NCI-H1092 treated with DMSO at 0.1 percent for 48 hours (cell line): ENCODE results near the gene GFAP.

ENCODE experiments used
- DNase-seq: peaks from one replicate; lab custom pipeline; 2025; lab: John Stamatoyannopoulos, UW

The GFAP gene

DNA sequence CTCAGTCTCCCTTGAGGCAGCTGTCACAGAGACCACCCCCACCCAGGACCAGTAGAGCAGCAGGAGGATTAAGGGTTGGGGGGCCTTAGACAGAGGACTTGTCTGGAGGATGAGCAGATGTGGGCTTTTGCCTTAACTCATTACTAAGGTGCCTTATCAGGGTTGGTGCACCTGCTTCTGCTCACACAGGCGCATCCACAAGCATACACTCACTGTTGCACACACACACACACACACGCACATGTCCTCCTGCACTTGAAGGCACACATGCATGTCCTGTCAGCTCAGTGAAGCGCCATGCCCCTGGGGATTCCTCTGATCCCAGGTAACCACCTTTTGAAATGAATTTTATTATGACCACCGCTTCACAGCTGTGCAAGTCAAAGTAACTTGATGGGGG lies 1.2 kb downstream of the GFAP start:
- no peak for DNase-seq

DNA sequence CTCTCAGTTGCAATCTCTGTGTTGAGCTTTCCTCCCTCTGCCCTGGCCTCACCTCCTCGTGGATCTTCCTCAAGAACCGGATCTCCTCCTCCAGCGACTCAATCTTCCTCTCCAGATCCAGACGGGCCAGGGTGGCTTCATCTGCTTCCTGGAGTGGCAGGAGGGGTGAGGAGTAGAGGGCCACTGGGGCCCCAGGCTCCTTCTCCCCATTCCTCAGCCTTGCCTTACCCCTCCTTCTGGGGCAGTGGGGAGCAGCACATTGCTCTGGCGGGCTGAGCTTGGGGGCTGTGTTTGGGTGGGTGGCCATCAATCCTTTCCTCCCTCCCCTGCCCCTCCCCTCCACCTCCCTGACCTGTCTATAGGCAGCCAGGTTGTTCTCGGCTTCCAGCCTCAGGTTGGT lies 1.6 kb downstream of the GFAP start:
- DNase-seq = no peak

DNA sequence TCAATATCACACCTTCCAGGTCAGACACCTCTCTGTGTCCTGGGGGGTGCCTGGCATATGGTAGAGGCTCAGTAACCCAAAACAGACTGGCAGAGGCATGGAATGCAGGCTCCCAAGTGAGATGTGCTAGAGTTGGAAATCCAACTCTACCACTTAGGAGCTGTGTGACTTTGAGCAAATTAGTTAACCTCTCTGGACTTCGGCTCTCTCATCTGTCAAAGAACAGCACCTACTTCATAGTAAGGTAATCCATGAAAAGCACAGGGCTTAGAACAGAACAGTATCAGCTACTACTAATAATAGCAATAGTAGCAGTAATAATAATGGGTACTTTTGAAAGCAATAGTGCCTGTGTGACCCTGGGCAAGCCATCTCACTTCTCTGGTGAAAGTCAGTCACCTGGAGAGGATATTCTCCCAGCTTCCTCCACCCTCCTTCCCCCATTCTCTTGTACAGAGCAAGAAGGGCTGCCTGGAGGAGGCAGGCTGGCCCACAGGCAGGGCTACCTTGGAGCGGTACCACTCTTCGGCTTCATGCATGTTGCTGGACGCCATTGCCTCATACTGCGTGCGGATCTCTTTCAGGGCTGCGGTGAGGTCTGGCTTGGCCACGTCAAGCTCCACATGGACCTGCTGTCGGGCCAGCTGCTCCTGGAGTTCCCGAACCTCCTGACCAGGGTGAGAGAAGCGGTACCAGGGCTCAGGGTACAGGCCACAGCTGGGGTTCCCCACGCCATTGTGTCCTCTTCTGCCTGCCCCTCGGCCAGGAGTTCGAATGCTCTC lies 2.3 kb downstream of the GFAP start:
- DNase-seq = no peak

DNA sequence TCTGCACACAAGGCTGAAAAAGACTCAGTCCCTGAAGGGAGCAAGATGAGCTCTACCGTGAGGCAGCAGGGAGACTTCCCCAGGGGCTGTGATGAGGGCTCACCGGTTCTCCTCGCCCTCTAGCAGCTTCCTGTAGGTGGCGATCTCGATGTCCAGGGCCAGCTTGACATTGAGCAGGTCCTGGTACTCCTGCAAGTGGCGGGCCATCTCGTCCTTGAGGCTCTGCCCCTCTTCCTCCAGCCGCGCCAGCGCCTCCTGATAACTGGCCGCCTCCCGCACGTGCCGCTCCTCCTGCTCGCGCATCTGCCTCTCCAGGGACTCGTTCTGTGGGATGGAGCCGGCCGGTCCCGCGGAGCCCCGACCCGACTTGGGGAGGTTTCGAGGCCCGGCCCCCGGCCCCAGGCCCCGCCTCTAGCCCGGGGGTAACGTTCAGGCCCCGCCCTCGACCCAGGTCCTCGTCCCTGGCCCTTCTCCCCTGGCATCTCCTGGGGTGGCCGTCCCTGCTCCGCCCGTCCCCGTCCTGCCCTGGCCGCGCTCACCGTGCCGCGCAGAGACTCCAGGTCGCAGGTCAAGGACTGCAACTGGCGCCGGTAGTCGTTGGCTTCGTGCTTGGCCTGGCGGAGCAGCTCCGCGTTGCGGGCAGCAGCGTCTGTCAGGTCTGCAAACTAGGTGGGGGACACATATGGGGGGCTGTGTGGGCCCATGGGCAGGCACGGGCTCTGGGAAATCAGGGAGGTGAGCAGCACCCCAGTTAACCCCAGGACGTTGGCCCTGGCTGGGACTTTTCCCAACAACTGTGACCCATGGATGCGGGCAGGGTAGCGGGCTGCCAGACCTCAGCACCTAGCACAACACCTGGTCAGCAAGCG lies 3.9 kb downstream of the GFAP start:
- DNase-seq = peak; percentile 46

DNA sequence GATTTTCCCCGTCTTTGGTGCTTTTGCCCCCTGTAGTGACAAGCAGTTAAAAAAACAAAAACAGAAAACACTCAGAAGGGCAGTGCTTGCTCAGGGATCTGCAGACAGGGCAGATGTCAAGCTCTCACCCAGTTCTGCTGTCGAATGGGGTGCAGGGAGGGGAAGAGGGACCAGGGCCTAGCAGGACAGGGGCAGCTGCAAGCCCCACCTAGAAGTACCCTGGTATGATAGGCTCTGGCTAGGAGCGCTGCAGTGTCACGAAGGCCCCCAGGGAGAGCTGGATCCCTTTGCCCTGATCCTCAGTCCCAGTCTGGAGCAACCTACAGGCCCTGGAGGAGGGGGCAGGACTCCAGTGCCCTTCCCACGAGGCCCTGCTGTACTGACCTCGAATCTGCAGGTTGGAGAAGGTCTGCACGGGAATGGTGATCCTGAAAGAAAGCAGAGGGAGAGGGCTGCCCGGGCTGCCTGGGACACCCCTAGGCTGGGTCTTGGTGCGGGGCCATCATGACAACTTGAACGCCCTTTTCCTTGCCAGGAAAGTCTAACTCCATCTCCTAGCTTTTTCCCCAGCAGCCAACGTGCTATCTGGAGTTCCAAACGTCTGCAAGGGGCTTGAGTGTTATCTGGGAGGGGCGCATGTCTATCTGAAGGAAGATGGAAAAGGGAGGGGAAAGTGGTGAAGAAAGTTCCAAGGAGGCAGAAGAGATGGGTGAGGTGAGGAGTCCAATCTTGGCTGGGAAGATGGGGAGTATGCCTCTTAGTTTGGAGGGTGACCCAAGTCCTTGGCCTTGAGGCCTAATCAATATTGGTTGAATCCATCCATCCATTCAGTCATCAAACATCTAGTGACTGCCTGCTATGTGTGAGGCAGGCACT lies 4.8 kb downstream of the GFAP start:
- no peak for DNase-seq

DNA sequence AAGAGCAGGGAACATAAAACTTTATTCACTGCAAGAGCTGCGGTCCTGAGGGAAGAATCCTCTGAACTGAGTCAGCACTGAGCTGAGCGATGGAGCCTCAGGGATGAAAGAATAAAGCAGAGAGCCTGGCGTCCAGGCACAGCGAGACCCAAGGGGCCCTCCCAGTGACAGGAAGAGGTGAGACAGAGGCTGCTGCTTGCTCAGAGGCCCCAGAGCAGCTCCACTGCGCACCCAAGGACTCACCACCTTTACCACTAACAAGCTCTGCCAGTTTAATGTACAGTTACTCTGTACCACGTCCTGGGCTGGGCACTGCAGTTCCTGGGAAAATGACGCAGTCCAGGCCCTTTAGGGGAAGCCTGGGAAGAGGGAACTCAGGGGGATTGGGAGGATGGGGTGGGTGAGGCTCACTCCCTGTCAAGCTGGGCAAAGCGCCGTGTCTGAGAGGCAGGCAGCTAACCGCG lies 5.6 kb downstream of the GFAP start:
- no peak for DNase-seq

DNA sequence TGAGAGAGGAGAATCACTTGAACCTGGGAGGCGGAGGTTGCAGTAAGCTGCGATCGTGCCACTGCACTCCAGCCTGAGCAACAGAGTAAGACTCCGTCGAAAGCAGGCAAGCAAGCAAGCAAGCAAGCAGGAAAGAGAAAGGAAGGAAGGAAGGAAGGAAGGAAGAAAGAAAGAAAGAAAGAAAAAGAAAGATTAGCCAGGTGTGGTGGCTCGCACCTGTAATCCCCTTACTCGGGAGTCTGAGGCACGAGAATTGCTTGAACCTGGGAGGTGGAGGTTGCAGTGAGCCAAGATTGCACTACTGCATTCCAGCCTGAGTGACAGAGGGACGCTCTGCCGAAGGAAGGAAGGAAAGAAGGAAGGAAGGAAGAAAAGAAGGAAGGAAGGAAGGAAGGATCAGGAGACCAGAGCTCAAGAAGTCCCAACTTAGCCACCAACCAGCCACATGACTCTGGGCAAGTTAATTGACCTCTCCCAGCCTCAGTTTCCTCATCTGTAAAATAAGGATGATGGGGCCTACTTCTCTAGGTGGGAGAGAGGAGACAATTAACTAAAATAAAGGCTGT lies 6.5 kb downstream of the GFAP start:
- no peak for DNase-seq

DNA sequence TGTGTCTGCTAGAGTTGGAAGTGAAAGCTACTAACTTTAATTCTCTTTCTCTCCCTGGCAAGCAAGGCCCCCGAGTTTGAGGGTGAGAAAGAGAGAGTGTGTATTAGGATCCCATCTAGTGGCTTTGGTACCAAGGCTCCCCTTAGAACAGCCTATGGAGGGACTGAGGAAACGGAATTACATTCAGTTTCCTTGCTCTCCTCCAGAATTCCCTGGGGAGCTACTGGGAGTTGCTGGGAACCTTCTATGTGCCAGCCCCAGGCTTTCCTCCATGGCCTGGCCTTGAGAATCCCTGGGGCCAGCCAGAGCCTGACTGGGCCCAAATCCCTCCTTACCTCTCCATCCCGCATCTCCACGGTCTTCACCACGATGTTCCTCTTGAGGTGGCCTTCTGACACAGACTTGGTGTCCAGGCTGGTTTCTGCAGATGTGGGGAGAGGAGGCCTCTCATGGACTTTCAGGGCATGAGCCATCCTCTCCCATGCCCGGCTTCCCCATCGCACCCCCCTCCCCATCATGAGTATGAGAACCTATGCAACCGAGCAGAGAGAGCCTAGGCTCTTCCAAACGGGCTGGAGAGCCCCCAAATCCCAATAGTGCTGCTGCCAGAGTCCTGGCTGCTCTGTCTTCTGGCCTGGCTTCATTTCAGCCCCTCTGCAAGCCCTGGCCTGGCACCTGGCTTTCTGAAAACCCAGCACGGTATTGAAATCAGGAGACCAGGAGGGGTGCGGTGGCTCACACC lies 7.4 kb downstream of the GFAP start:
- DNase-seq = no peak

DNA sequence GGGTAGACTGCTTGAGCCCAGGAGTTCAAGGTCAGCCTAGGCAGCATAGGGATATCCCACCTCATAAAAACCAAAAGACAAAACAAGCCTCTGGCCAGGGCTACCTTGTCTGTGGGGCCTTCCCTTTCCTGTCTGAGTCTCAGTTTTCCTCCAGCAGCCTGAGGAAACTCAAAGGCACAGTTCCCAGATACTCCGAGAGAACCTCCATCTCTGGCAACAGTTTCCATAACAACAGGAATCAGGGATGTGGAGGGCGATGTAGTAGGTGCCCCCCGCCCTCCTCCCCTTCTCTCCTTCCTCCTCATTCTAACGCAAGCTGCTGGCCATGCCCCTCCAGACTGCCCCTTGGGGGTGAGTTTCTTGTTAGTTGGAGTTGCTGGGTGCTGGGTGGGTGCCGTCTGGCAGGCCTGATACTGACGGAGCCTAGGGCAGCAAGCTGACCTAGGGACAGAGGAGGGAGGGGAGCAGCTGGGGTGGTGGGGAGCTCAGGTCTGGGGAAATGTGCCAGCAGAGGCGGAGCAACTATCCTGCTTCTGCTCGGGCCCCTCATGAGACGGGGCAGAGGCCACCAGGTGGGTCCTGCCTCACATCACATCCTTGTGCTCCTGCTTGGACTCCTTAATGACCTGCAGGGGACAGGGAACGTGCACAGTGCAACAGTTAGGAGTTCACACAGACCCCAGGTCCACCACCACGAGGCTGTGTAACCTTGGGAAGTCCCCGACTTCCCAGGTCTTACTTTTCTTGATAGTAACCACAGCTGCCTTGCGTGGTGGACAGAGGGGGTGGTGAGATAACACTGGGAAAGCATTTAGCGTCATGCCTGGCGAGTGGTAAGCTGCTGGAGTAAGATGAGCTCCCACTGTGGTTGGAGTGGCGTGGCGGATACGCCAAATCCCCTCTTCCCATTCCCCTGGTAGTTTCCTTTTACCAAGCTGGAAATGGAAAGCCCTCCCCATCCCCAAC lies 8.3 kb downstream of the GFAP start:
- no peak for DNase-seq

DNA sequence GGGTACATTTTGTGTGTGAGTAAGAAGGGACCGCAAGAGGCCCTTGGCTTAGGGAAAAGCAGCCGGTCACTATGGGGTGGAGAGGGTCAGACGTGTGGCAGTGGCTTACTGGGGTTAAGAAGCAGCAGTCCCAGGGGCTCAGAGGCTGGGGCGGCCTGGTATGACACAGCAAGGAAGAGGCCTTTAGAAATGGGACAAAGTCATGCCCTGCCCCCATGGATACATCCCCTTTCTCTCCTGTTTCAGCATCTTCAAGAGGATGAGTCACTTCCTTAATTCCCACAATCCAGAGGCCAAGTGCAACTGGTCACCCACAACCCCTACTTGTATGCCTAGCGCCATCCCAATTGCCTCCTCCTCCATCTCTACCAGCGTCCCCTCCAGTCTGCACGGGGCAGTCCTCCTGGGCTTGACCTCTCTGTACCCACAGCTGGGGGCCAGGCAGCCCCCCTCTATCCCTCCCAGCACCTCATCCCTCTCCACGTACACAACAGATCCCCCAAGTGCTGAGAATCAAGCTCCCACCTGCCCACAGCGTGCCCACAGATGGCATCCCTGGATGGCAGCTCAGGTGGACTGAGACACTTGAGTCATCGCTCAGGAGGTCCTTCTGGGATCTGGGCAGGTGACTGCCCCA lies 9.2 kb downstream of the GFAP start:
- DNase-seq = no peak

DNA sequence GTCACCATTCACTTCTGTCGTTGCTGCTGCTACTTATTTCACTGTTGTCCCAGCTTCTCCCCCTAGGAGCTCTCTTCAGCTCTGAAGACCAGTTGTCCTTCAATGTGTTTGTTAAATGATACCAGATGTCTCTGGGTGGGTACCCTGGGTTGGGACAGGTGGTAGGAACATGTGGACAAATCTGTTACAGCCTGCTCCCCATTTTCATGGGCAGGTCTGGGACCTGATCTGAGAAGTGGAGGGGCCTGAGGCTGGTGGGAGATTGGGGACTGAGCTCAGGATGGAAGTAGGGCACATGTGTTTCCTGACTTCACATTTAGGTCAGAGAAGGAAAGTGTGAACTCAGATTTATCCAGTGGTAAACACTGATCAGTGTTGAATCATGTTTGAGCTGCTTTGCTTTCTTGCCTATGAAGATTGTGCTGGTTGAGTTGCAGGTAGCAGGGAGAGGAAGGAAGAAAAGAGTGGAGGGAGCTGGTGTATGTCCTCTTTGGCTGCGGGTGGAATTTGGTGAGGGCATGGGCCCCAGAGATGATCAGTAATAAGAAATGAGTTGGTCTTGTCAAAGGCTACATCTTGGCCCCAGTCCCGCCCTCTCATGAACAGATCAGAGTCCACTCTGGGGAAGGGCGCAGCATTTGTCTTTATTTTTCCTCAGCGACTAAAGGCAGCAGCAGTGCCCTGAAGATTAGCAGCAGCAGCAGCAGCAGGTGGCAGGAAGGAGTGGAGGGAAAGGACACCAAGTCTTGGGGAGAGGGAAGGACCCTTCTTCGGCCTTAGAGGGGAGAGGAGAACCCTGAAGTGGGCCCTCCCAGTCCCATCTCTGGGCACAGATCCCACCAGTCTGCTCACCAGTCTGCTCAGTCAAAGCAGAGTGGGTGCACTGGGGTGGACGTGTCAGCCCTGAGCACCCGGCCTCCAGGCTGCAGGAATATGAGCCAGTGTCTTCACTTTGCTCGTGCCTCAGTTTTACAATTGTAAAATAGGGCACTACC lies 10.0 kb downstream of the GFAP start:
- no peak for DNase-seq

DNA sequence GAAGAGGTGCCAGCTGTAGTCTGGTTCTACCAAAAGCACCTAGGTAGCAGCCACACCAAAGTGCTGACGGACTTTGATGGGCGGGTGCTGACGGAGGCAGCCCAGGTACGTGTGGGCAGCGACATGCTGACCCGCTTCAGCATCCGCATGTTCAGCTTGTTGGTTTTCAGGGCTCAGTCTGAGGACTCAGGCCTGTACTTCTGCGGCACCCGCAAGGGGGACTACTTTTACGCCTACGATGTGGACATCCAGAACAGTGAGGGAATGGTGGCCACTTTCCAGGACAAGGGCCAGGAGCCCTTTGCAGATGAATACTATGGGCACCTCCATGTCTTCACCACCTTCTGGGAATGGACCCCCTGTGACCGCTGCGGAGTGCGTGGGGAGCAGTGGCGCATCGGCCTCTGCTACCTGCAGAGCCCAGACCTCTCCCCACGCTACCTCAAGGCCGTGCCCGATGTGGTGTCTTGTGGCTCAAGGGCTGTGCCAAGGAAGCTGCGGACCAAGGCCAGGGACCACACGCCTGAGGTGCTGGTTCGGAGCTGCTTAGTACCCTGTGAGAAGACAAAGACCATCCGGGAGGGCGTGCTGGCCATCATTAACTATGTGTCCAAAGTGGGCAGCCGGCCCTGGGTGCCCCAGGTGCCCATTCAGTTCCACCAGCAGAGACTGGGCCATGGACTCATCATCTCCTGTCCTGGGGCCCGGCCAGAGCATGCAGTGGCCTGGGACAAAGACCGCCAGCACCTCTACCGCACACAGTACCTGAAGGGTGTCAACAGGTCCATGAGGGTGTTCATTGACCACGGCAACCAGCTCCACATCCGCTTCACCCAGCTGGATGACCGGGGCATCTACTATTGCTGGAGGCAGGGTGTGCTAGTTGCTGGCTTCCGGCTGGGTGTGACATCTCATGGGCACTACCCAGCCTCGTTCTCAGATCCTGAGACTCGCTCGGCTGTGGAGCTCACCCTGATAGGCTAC lies 11.0 kb downstream of the GFAP start:
- no peak for DNase-seq

DNA sequence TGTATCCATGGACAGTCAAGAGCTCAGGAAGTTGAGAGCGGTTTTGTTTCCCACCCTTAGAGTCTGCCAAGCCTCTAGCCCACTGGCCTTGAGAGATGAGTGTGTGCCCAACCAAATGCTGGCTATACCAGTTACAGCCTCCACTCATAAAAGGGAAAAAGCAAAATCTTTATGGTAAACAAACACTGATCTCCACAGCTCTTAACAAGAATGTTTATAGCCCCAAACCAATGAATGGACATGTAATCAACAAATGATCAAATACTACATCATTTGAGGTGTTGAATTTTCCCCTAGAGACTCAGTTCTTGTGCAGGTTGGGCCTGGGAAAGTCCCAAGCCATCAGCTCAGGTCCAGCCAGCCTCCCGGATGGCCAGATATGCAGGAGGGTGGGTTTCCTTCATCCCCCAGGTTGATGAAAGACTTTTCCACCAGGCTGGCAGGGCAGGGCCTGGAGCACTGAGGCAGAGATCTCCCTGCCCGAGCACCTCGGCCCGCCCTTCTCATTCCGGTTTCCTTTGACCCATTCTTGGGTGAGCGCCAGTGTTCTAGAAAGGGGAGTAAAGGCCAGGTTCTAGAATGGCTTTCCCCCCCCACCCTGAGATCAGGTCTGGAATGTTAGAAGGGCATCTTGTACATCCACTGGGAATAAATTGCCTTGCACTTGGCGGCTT lies 12.2 kb downstream of the GFAP start:
- no peak for DNase-seq

DNA sequence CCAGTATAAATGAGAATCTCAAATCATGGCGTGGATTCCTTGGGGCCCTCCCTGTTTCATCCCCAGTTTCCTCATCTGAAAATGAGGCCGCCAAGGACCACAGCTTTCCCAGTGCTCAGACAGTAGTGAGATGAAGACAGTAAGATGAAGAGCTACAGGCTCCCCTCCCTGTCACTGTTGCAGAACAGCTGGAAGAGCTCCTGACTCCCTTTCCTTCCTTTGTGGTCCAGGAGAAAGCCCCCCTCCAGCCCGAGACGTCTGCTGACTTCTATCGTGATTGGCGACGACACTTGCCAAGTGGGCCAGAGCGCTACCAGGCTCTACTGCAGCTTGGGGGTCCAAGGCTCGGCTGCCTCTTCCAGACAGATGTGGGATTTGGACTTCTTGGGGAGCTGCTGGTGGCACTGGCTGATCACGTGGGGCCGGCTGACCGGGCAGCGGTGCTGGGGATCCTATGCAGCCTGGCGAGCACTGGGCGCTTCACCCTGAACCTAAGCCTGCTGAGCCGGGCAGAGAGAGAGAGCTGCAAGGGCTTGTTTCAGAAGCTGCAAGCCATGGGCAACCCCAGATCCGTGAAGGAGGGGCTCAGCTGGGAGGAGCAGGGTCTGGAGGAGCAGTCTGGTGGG lies 13.1 kb downstream of the GFAP start:
- DNase-seq = no peak

DNA sequence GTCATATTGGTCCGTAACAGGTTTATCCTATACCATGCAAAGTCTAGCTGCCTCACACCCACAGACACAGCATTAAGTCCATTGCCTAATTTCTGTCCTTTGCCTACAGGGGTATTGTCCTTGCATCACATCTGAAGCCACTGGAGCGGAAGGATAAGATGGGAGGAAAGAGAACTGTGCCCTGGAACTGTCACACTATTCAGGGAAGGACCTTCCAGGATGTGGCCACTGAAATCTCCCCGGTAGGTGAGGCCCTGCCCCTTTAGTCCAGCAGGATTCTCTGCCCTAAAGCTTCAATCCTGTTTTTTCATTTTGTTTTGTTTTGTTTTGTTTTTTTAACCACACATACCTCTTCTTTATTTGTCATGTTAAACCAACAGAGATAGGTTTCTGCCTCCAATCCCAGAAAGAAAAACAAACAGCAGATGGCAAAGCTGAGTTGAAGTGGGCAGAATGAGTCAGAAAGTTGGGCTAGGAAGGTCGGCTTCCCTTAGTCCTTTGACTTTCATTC lies 13.8 kb downstream of the GFAP start:
- DNase-seq = no peak

DNA sequence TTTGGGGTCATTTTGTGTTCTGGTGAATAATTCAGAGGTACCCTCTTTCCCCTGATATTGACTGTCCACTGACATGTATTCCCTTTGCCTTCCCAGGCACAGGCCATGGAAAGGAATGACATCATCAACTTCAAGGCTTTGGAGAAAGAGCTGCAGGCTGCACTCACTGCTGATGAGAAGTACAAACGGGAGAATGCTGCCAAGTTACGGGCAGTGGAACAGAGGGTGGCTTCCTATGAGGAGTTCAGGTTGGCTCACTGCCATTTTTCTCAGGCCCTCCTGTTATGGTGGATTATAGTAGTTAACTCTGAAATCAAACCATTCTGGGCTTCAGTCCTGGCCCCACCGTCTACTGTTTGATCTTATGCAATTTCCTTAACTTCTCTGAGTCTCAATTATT lies 14.4 kb downstream of the GFAP start:
- DNase-seq = no peak
